ENCODE results near the gene TACC2. TPM values are rescaled to one million over a fixed set of nuclear protein-coding genes. Genes with fewer than 3 reads are reported as not detected.

TACC2 gene
- total RNA-seq, 6 experiments from 2014 or later: 16.2 to 21.1 (median 18.8) TPM

GRCh38 chr10:122112625-122113160 lies 123.7 kb downstream of the TACC2 start:
- peak; percentile 83 to 94 (median 92) for ATAC-seq
- Histone ChIP-seq H3K4me1 (peaks cover 0 to 11% (median 0%) of the 10 kb centered on the region in 4 donors), H3K4me3 (peak overlapping the region; percentile 76 to 87 (median 80)), H3K27me3 (no peaks in the 10 kb centered on the region), H3K27ac (peak overlapping the region; percentile 97 to 98 (median 98)), H3K36me3 (no peaks in the 10 kb centered on the region), H3K9me3 (no peaks in the 10 kb centered on the region)
- DNase-seq: peak; percentile 85 to 86 (median 86)
- intact Hi-C loops (cut with DNase I): loop anchor here (10.0 kb wide), 1 partner anchor 58 kb away; no protein-coding TSS in a partner anchor
- 0% methylated on average over 10 of the region's 63 CpGs for WGBS (ENCODE audit: insufficient coverage, low coverage, low lambda C conversion rate, missing lambda C conversion rate)
- TF ChIP-seq POLR2A (IDR thresholded peaks at IDR 0.05): peak; percentile 76
- TF ChIP-seq CTCF (IDR thresholded peaks at IDR 0.05): peak; percentile 44 to 60 (median 48)

- Histone ChIP-seq H3K27me3 (no peaks in the 10 kb centered on the region), H3K9me3 (no peaks in the 10 kb centered on the region), H3K4me1 (peaks cover 0 to 11% (median 0%) of the 10 kb centered on the region in 4 donors), H3K36me3 (no peaks in the 10 kb centered on the region), H3K27ac (peak overlapping the region; percentile 97 to 98 (median 98)), H3K4me3 (peak overlapping the region; percentile 76 to 87 (median 80))
- peak; percentile 66 to 78 (median 67) for ATAC-seq
- intact Hi-C loops (cut with DNase I): loop anchor here (10.0 kb wide), 1 partner anchor 59 kb away; no protein-coding TSS in a partner anchor
- peak; percentile 74 to 81 (median 75) for DNase-seq
- peak; percentile 84 for TF ChIP-seq POLR2A (IDR thresholded peaks at IDR 0.05)
- peak in 1 of 4 donors; percentile 53 for TF ChIP-seq CTCF (IDR thresholded peaks at IDR 0.05)
- WGBS (ENCODE audit: insufficient coverage, low coverage, low lambda C conversion rate, missing lambda C conversion rate): 2% methylated on average over 13 of the region's 77 CpGs
Observed at GRCh38 chr10:122113161-122113944, 124.4 kb downstream of the TACC2 start.

- H3K36me3 ChIP-seq: no peaks in the 10 kb centered on the region
- peaks cover 0 to 11% (median 0%) of the 10 kb centered on the region in 4 donors for H3K4me1 ChIP-seq
- ATAC-seq (no peak), DNase-seq (no peak)
- H3K27me3 ChIP-seq: no peaks in the 10 kb centered on the region
- H3K9me3 ChIP-seq: no peaks in the 10 kb centered on the region
- intact Hi-C loops (cut with DNase I): loop anchor here (10.0 kb wide), 1 partner anchor 59 kb away; no protein-coding TSS in a partner anchor
- 53% methylated on average over 13 of the region's 18 CpGs for WGBS (ENCODE audit: insufficient coverage, low coverage, low lambda C conversion rate, missing lambda C conversion rate)
- H3K27ac ChIP-seq: peak overlapping the region; percentile 97 to 98 (median 98)
- TF ChIP-seq POLR2A (IDR thresholded peaks at IDR 0.05) (no peak), CTCF (IDR thresholded peaks at IDR 0.05) (no peak)
- peak overlapping the region; percentile 76 to 87 (median 80) for H3K4me3 ChIP-seq
Observed at GRCh38 chr10:122113945-122114747, 125.2 kb downstream of the TACC2 start.

GRCh38 chr10:122115874-122116273 lies 126.9 kb downstream of the TACC2 start:
- Histone ChIP-seq H3K27ac (no peak overlapping the region), H3K4me3 (no peak overlapping the region), H3K36me3 (no peaks in the 10 kb centered on the region), H3K27me3 (no peaks in the 10 kb centered on the region), H3K4me1 (peaks cover 0 to 11% (median 0%) of the 10 kb centered on the region in 4 donors), H3K9me3 (no peaks in the 10 kb centered on the region)
- no peak for ATAC-seq
- 52% methylated on average over 3 of the region's 4 CpGs for WGBS (ENCODE audit: insufficient coverage, low coverage, low lambda C conversion rate, missing lambda C conversion rate)
- TF ChIP-seq POLR2A (IDR thresholded peaks at IDR 0.05) (no peak), CTCF (IDR thresholded peaks at IDR 0.05) (no peak)
- intact Hi-C loops (cut with DNase I): loop anchor here (10.0 kb wide), 1 partner anchor 61 kb away; no protein-coding TSS in a partner anchor
- DNase-seq: no peak
